SK-N-SH (cell line): ENCODE measurements around the gene MAMLD1. TPM values are rescaled to one million over a fixed set of nuclear protein-coding genes. Genes with fewer than 3 reads are reported as not detected.

Source experiments
- CTCF ChIA-PET: fragments of 300-600, 350-600 bp; formaldehyde crosslinking; extraction: SDS; loops from one replicate; lab custom pipeline; 2021; lab: Yijun Ruan, JAX
- POLR2A ChIA-PET: fragments of 350-600 bp; sonication (Branson Sonifier 250); formaldehyde crosslinking; extraction: SDS; loops from one replicate; lab custom pipeline; 2020; ENCODE audit warnings: antibody characterized with exemption, inconsistent platforms; lab: Yijun Ruan, JAX
- DNase-seq: peaks from one replicate; pipeline ENCODE4 v3.0.0; 2012
- H2AFZ ChIP-seq: fragments of 200-600 bp; sonication (generic); 2 replicates; pipeline ENCODE4 v1.8.1; 2016; ENCODE audit warnings: antibody characterized with exemption, mild to moderate bottlenecking, low read depth
- H3F3A ChIP-seq: fragments of 200-600 bp; sonication (generic); replicated peaks from 2 replicates; pipeline ENCODE3; 2016; ENCODE audit warnings: antibody characterized with exemption, mild to moderate bottlenecking; ENCODE audit not compliant: insufficient read depth
- H3K27ac ChIP-seq, 2 experiments: fragments of 200-500 bp in 1 of 2; fragments of 200-600 bp in 1 of 2; sonication (Bioruptor generic) in 1 of 2; sonication (generic), shearing (Covaris generic) in 1 of 2; 2 replicates each; pipeline versions ENCODE4 v1.5.1 to v1.6.1; 2014 to 2016; ENCODE audit warnings: low read depth in 2 of 2, inconsistent platforms in 1 of 2, low read length in 1 of 2, mild to moderate bottlenecking in 1 of 2, mixed read lengths in 1 of 2
- H3K27me3 ChIP-seq: fragments of 200-600 bp; sonication (generic), shearing (Covaris generic); 2 replicates; pipeline ENCODE4 v1.6.1; 2016; ENCODE audit warnings: mixed run types; ENCODE audit not compliant: insufficient read depth
- H3K36me3 ChIP-seq, 2 experiments: fragments of 200-500 bp in 1 of 2; fragments of 200-600 bp in 1 of 2; sonication (Bioruptor generic) in 1 of 2; sonication (generic) in 1 of 2; replicated peaks in 1 of 2; 2 replicates each; pipeline versions ENCODE3 to v1.5.1; 2014 to 2016; ENCODE audit warnings: low read length in 1 of 2, mild to moderate bottlenecking in 1 of 2; ENCODE audit not compliant: insufficient read depth in 2 of 2, control insufficient read depth in 1 of 2
- H3K4me1 ChIP-seq, 2 experiments: fragments of 200-500 bp in 1 of 2; fragments of 200-600 bp in 1 of 2; sonication (Bioruptor generic) in 1 of 2; sonication (generic), shearing (Covaris generic) in 1 of 2; 2 replicates each; pipeline versions ENCODE4 v1.5.1 to v1.6.1; 2014 to 2016; ENCODE audit warnings: low read depth in 1 of 2, low read length in 1 of 2, mixed run types in 1 of 2; ENCODE audit not compliant: insufficient read depth in 2 of 2, control insufficient read depth in 1 of 2
- H3K4me2 ChIP-seq: fragments of 200-600 bp; sonication (generic), shearing (Covaris generic); 2 replicates; pipeline ENCODE4 v1.6.1; 2017; ENCODE audit warnings: mixed run types
- H3K4me3 ChIP-seq, 2 experiments: fragments of 200-500 bp in 1 of 2; fragments of 200-600 bp in 1 of 2; sonication (Bioruptor generic) in 1 of 2; sonication (generic), shearing (Covaris generic) in 1 of 2; 2 replicates each; pipeline versions ENCODE4 v1.5.1 to v1.8.1; 2014 to 2016; ENCODE audit warnings: low read depth in 2 of 2, inconsistent platforms in 1 of 2, low read length in 1 of 2, mild to moderate bottlenecking in 1 of 2, mixed read lengths in 1 of 2, moderate library complexity in 1 of 2
- H3K79me2 ChIP-seq: fragments of 200-600 bp; sonication (generic); 2 replicates; pipeline ENCODE4 v1.8.1; 2017; ENCODE audit warnings: mild to moderate bottlenecking; ENCODE audit not compliant: insufficient read depth
- H3K9ac ChIP-seq: fragments of 200-600 bp; sonication (generic); 2 replicates; pipeline ENCODE4 v1.6.1; 2017; ENCODE audit warnings: mixed run types
- H3K9me2 ChIP-seq: fragments of 200-600 bp; sonication (generic); 2 replicates; pipeline ENCODE4 v1.6.1; 2017; ENCODE audit warnings: mixed run types
- H3K9me3 ChIP-seq: fragments of 200-600 bp; sonication (generic); 2 replicates; pipeline ENCODE4 v1.6.1; 2017; ENCODE audit warnings: mixed run types, mild to moderate bottlenecking, moderate library complexity
- H4K20me1 ChIP-seq: fragments of 200-600 bp; sonication (generic); 2 replicates; pipeline ENCODE4 v1.6.1; 2017; ENCODE audit warnings: mild to moderate bottlenecking, mixed run types; ENCODE audit not compliant: insufficient read depth
- CHD2 ChIP-seq: fragments of 150-350 bp; IDR thresholded peaks from 2 replicates; pipeline ENCODE4 v1.6.1; 2018; ENCODE audit warnings: low read length; ENCODE audit not compliant: partially characterized antibody
- ELF1 ChIP-seq: IDR thresholded peaks from 2 replicates; pipeline ENCODE4 v1.4.0; 2012
- FOSL2 ChIP-seq: IDR thresholded peaks from 2 replicates; pipeline ENCODE4 v1.4.0; 2012; ENCODE audit warnings: low read depth, mild to moderate bottlenecking, moderate library complexity, borderline replicate concordance
- FOXM1 ChIP-seq: IDR thresholded peaks from 2 replicates; pipeline ENCODE4 v1.4.0; 2012; ENCODE audit warnings: low read depth, mild to moderate bottlenecking
- MEF2A ChIP-seq: IDR thresholded peaks from 2 replicates; pipeline ENCODE4 v1.4.0; 2012; ENCODE audit warnings: low read depth, borderline replicate concordance
- NRF1 ChIP-seq: IDR thresholded peaks from 2 replicates; pipeline ENCODE4 v1.6.1; 2012; ENCODE audit warnings: low read depth, mild to moderate bottlenecking, low read length
- POLR2AphosphoS5 ChIP-seq: IDR thresholded peaks from 2 replicates; pipeline ENCODE4 v1.6.1; 2012; ENCODE audit warnings: low read depth, low read length
- RAD21 ChIP-seq: IDR thresholded peaks from 2 replicates; pipeline ENCODE4 v1.6.1; 2012; ENCODE audit warnings: mild to moderate bottlenecking, low read length
- RCOR1 ChIP-seq: fragments of 150-350 bp; IDR thresholded peaks from 2 replicates; pipeline ENCODE4 v1.6.1; 2017; ENCODE audit warnings: antibody characterized with exemption, low read length
- RFX5 ChIP-seq: IDR thresholded peaks from 2 replicates; pipeline ENCODE4 v1.6.1; 2012; ENCODE audit warnings: mild to moderate bottlenecking, improper control_type of control experiment, low read length
- RXRA ChIP-seq: IDR thresholded peaks from 2 replicates; pipeline ENCODE4 v1.4.0; 2012; ENCODE audit warnings: low read depth, mild to moderate bottlenecking, borderline replicate concordance
- SIN3A ChIP-seq: IDR thresholded peaks from 2 replicates; pipeline ENCODE4 v1.6.1; 2012; ENCODE audit warnings: low read depth, mild to moderate bottlenecking, low read length, moderate library complexity, borderline replicate concordance
- YY1 ChIP-seq: IDR thresholded peaks from 2 replicates; pipeline ENCODE4 v1.4.0; 2012; ENCODE audit warnings: low read depth, mild to moderate bottlenecking
- WGBS: methylation state at CpG from one replicate; pipeline ENCODE4 v1.1.6; 2017; ENCODE audit warnings: low lambda C conversion rate; 5-methylcytosine and 5-hydroxymethylcytosine counted together
- polyA plus RNA-seq, 3 experiments: library from polyadenylated mRNA; depleted of rRNA; stranded (reverse); fragments of >200 nt; gene quantifications; 2 replicates each; pipeline ENCODE4 v1.2.3, GENCODE V29; 2012
- TF ChIP-seq, protein P1 (sequence below): IDR thresholded peaks from 2 replicates; pipeline ENCODE4; 2012
- TF ChIP-seq, protein P2 (sequence below): IDR thresholded peaks from 2 replicates; pipeline ENCODE4 v1.4.0; 2012; ENCODE audit warnings: low read depth, borderline replicate concordance

The MAMLD1 gene
- polyA plus RNA-seq, 1 of the 3 experiments (the other 2 are of a cell fraction) = 4.4 TPM

DNA sequence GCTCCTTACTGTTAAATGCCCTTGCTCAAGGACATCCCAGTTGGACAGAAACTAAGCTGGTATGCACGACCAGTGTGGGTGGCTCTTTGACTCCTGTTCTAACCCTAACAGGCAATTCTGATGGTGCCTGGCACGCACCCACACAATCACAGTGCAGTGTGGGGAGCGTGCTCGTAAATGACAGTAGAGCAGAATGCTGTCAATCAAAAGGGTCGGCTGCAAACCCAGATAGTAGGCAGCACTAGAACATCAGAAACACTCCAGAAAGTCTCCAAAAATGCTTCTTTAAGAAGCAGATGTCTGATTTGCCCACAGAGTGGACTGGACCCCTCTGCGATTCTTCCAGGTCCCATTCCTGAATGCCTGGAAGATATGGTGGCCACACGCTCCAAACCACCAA is 167.7 kb downstream of the MAMLD1 start (continued):
- TF ChIP-seq YY1 = no peak
- no peak for TF ChIP-seq POLR2AphosphoS5
- no peak for TF ChIP-seq CHD2
- no peak for TF ChIP-seq RFX5
- no peak for TF ChIP-seq RAD21
- TF ChIP-seq RXRA = no peak
- TF ChIP-seq FOSL2 = no peak

DNA sequence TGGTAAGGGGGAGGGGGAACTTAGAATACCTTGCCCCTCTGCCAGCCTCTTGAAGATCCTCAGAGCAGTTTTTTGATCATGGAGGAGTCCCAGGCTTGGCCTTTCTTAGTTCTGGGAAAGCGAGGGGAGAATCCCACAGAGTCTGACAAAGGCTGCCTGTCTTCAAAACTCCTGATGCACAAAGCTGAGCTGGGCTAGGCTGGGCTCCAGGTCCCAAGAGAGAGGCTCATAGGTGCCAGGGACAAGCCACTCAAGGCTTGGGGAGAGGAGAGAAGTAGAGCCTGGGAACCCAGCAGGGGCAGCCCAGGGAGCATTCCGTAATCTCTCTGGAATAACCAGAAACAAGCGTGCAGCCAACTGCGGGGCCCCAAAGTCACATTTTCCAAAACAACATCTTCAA is 168.3 kb downstream of the MAMLD1 start:
- Histone ChIP-seq H3K27ac (no peak overlapping the region), H3K79me2 (no peaks in the 10 kb centered on the region), H3K9me3 (no peaks in the 10 kb centered on the region), H3K9ac (no peak overlapping the region), H3K36me3 (no peaks in the 10 kb centered on the region), H3K4me3 (no peak overlapping the region), H3K4me1 (no peaks in the 10 kb centered on the region; a peak in 1 of 4 replicates), H3K4me2 (no peak overlapping the region), H2AFZ (no peak overlapping the region), H4K20me1 (no peaks in the 10 kb centered on the region), H3F3A (peaks cover 3% of the 10 kb centered on the region), H3K9me2 (no peaks in the 10 kb centered on the region), H3K27me3 (no peaks in the 10 kb centered on the region; the same call in 1 of the 2 replicates)
- DNase-seq = no peak
- CTCF ChIA-PET = no interaction called here
- POLR2A ChIA-PET = no interaction called here
- WGBS = 47% methylated on average over 4 of the region's 4 CpGs
- TF ChIP-seq, protein P1, sequence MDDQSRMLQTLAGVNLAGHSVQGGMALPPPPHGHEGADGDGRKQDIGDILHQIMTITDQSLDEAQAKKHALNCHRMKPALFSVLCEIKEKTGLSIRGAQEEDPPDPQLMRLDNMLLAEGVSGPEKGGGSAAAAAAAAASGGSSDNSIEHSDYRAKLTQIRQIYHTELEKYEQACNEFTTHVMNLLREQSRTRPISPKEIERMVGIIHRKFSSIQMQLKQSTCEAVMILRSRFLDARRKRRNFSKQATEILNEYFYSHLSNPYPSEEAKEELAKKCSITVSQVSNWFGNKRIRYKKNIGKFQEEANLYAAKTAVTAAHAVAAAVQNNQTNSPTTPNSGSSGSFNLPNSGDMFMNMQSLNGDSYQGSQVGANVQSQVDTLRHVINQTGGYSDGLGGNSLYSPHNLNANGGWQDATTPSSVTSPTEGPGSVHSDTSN = no peak
- TF ChIP-seq, protein P2, sequence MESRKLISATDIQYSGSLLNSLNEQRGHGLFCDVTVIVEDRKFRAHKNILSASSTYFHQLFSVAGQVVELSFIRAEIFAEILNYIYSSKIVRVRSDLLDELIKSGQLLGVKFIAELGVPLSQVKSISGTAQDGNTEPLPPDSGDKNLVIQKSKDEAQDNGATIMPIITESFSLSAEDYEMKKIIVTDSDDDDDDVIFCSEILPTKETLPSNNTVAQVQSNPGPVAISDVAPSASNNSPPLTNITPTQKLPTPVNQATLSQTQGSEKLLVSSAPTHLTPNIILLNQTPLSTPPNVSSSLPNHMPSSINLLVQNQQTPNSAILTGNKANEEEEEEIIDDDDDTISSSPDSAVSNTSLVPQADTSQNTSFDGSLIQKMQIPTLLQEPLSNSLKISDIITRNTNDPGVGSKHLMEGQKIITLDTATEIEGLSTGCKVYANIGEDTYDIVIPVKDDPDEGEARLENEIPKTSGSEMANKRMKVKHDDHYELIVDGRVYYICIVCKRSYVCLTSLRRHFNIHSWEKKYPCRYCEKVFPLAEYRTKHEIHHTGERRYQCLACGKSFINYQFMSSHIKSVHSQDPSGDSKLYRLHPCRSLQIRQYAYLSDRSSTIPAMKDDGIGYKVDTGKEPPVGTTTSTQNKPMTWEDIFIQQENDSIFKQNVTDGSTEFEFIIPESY = no peak
- no peak for TF ChIP-seq NRF1
- no peak for TF ChIP-seq RCOR1
- TF ChIP-seq ELF1 = no peak
- TF ChIP-seq, all 33 proteins: peak for 0

DNA sequence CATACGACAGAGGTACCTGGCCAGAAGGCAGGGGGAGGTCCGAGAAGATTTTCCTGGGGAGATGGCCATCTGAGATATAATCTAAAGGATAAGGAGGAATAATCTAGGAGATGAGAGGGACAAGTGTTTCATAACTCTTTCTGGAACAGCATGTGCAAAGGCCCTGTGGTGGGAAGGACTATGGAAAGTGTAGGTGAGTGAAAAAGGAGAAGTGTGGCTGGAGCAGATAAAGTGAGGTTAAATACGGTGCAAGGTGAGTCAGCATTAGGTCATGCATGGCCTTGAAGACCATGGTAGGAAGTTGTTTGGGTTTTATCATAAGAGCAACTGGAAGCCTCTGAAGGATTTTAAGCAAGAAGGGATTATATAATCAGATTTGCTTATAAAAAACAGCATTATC is 170.7 kb downstream of the MAMLD1 start:
- Histone ChIP-seq H4K20me1 (no peaks in the 10 kb centered on the region), H3K9me3 (no peaks in the 10 kb centered on the region), H3F3A (peaks cover 3% of the 10 kb centered on the region), H3K4me3 (no peak overlapping the region)
- no peak for DNase-seq
- CTCF ChIA-PET = no interaction called here
- TF ChIP-seq SIN3A = no peak
- no peak for TF ChIP-seq FOXM1
- TF ChIP-seq MEF2A = no peak
- TF ChIP-seq, all 33 proteins: peak for 0
- Histone ChIP-seq H3K9me2 (no peaks in the 10 kb centered on the region), H3K27ac (no peak overlapping the region), H3K27me3 (no peaks in the 10 kb centered on the region), H3K4me2 (no peak overlapping the region), H3K4me1 (no peaks in the 10 kb centered on the region), H3K36me3 (no peaks in the 10 kb centered on the region), H3K79me2 (no peaks in the 10 kb centered on the region), H3K9ac (no peak overlapping the region), H2AFZ (no peak overlapping the region)
- POLR2A ChIA-PET = no interaction called here
- WGBS = 30% methylated on average over 3 of the region's 3 CpGs
